Mesenchymal stem cell (in vitro differentiated cells and primary cell): ENCODE results near the gene EVA1C.
A peak's percentile ranks its signal among the peaks of the same experiment; 100 is the strongest.

Experiments used
- DNase-seq: peaks from one replicate; pipeline ENCODE4 v3.0.0-alpha.2; 2013
- H2AFZ ChIP-seq: one replicate; pipeline ENCODE4 v1.6.1; 2013; ENCODE audit warnings: low read depth, mild to moderate bottlenecking, control low read depth, inconsistent platforms, low read length, moderate library complexity
- H2AK5ac ChIP-seq: 2 replicates; pipeline ENCODE4 v1.6.1; 2013; ENCODE audit warnings: low read length, moderate library complexity, mild to moderate bottlenecking, inconsistent platforms; ENCODE audit not compliant: severe bottlenecking
- H2BK120ac ChIP-seq: one replicate; pipeline ENCODE4 v1.6.1; 2013; ENCODE audit warnings: low read depth, mild to moderate bottlenecking, inconsistent platforms, low read length, moderate library complexity
- H2BK12ac ChIP-seq, 2 experiments: one replicate each; pipeline ENCODE4 v1.6.1; 2013; ENCODE audit warnings: inconsistent platforms in 2 of 2, low read length in 2 of 2, mild to moderate bottlenecking in 2 of 2, moderate library complexity in 2 of 2, control low read depth in 1 of 2
- H2BK15ac ChIP-seq: one replicate; pipeline ENCODE4 v1.6.1; 2013; ENCODE audit warnings: mild to moderate bottlenecking, low read depth, inconsistent platforms; ENCODE audit not compliant: poor library complexity, severe bottlenecking
- H2BK5ac ChIP-seq: 2 replicates; pipeline ENCODE4 v1.6.1; 2013; ENCODE audit warnings: low read depth, mild to moderate bottlenecking, low read length, control low read depth, inconsistent platforms; ENCODE audit not compliant: poor library complexity, severe bottlenecking
- H3K14ac ChIP-seq, 2 experiments: one replicate each; pipeline ENCODE4 v1.6.1; 2013; ENCODE audit warnings: inconsistent platforms in 2 of 2, low read length in 2 of 2, control low read depth in 1 of 2, mild to moderate bottlenecking in 1 of 2, moderate library complexity in 1 of 2
- H3K18ac ChIP-seq, 2 experiments: one replicate each; pipeline ENCODE4 v1.6.1; 2013; ENCODE audit warnings: inconsistent platforms in 2 of 2, low read length in 2 of 2, control low read depth in 1 of 2, low read depth in 1 of 2, mild to moderate bottlenecking in 1 of 2
- H3K23ac ChIP-seq, 2 experiments: one replicate each; pipeline ENCODE4 v1.6.1; 2013; ENCODE audit warnings: inconsistent platforms in 2 of 2, low read length in 2 of 2, mild to moderate bottlenecking in 2 of 2, moderate library complexity in 2 of 2, control low read depth in 1 of 2
- H3K27ac ChIP-seq: 2 replicates; pipeline ENCODE4 v1.5.1; 2013; ENCODE audit warnings: mild to moderate bottlenecking, moderate library complexity, low read length, control low read depth, inconsistent platforms; ENCODE audit not compliant: poor library complexity, severe bottlenecking
- H3K27me3 ChIP-seq, 2 experiments: 2 replicates each; pipeline versions ENCODE4 v1.6.1 to v1.7.0; 2013; ENCODE audit warnings: low read length in 2 of 2, mild to moderate bottlenecking in 2 of 2, moderate library complexity in 2 of 2, control low read depth in 1 of 2, inconsistent platforms in 1 of 2; ENCODE audit not compliant: control insufficient read depth in 1 of 2, insufficient read depth in 1 of 2
- H3K36me3 ChIP-seq, 2 experiments: 2 replicates each; pipeline versions ENCODE4 v1.6.1 to v1.7.0; 2013; ENCODE audit warnings: low read length in 2 of 2, control low read depth in 1 of 2, inconsistent platforms in 1 of 2, low read depth in 1 of 2, mild to moderate bottlenecking in 1 of 2; ENCODE audit not compliant: insufficient read depth in 2 of 2, control insufficient read depth in 1 of 2
- H3K4ac ChIP-seq, 2 experiments: one replicate each; pipeline ENCODE4 v1.6.1; 2013; ENCODE audit warnings: inconsistent platforms in 2 of 2, low read length in 2 of 2, mild to moderate bottlenecking in 2 of 2, moderate library complexity in 2 of 2, control low read depth in 1 of 2, low read depth in 1 of 2
- H3K4me1 ChIP-seq: 2 replicates; pipeline ENCODE4 v1.6.1; 2013; ENCODE audit warnings: low read depth, low read length, control low read depth; ENCODE audit not compliant: control insufficient read depth, insufficient read depth
- H3K4me2 ChIP-seq: 2 replicates; pipeline ENCODE4 v1.6.1; 2013; ENCODE audit warnings: low read length, mild to moderate bottlenecking, inconsistent platforms; ENCODE audit not compliant: poor library complexity, severe bottlenecking
- H3K4me3 ChIP-seq, 2 experiments: 2 replicates each; pipeline versions ENCODE4 v1.5.1 to v1.7.0; 2013; ENCODE audit warnings: low read length in 2 of 2, mild to moderate bottlenecking in 2 of 2, control low read depth in 1 of 2, low read depth in 1 of 2; ENCODE audit not compliant: insufficient read depth in 1 of 2
- H3K79me1 ChIP-seq: replicated peaks from 2 replicates; pipeline ENCODE4 v1.6.1; 2013; ENCODE audit warnings: mild to moderate bottlenecking, control low read depth, low read length, inconsistent platforms; ENCODE audit not compliant: poor library complexity, severe bottlenecking
- H3K9ac ChIP-seq: 2 replicates; pipeline ENCODE4 v1.7.0; 2013; ENCODE audit warnings: mild to moderate bottlenecking, low read length, moderate library complexity
- H3K9me3 ChIP-seq: 2 replicates; pipeline ENCODE4 v1.7.0; 2013; ENCODE audit warnings: mild to moderate bottlenecking, low read length; ENCODE audit not compliant: control insufficient read depth
- H4K8ac ChIP-seq: one replicate; pipeline ENCODE4 v1.6.1; 2013; ENCODE audit warnings: inconsistent platforms, mild to moderate bottlenecking, low read length, moderate library complexity
- H4K91ac ChIP-seq: one replicate; pipeline ENCODE4 v1.6.1; 2013; ENCODE audit warnings: mild to moderate bottlenecking, low read length, inconsistent platforms
- WGBS: methylation state at CpG from one replicate; pipeline ENCODE4 v1.1.7; 2013; ENCODE audit warnings: mixed read lengths; 5-methylcytosine and 5-hydroxymethylcytosine counted together

EVA1C gene

GRCh38 chr21:32392880-32393676, 19.4 kb upstream of the EVA1C start, which contains the start of gene URB1:
Gene URB1 (minus strand): TSS chr21:32393012. CDS start chr21:32392910, 102 bp downstream.
- 53% methylated on average over 52 of the region's 59 CpGs for WGBS
- peak; percentile 66 for DNase-seq
- peak within 1 kb of the TSS; percentile 73 for H2BK15ac ChIP-seq
- peak within 1 kb of the TSS in 1 of 2 experiments; percentile 83 for H2BK12ac ChIP-seq
- no peak within 1 kb of the TSS for H2BK5ac ChIP-seq
- peak within 1 kb of the TSS in 1 of 2 experiments; percentile 58 for H3K14ac ChIP-seq
- peak within 1 kb of the TSS; percentile 73 to 84 for H3K18ac ChIP-seq
- H2AK5ac ChIP-seq = no peak within 1 kb of the TSS
- H2AFZ ChIP-seq = peak within 1 kb of the TSS; percentile 98
- H3K4me2 ChIP-seq = peak within 1 kb of the TSS; percentile 77
- H4K91ac ChIP-seq = peak within 1 kb of the TSS; percentile 34
- H3K36me3 ChIP-seq = peaks cover 6 to 7% of the 10 kb centered on the region in 2 experiments
- H3K4me1 ChIP-seq = peaks cover 17% of the 10 kb centered on the region
- H4K8ac ChIP-seq = peak within 1 kb of the TSS; percentile 99
- peak within 1 kb of the TSS; percentile 96 for H3K4me3 ChIP-seq
- H3K27me3 ChIP-seq = no peaks in the 10 kb centered on the region
- peak within 1 kb of the TSS; percentile 85 for H3K9ac ChIP-seq
- H3K23ac ChIP-seq = peak within 1 kb of the TSS in 1 of 2 experiments; percentile 32
- H3K79me1 ChIP-seq = peaks cover 11% of the 10 kb centered on the region
- H3K9me3 ChIP-seq = no peaks in the 10 kb centered on the region
- no peak within 1 kb of the TSS for H3K27ac ChIP-seq
- H3K4ac ChIP-seq = peak within 1 kb of the TSS; percentile 73 to 78
- peak within 1 kb of the TSS; percentile 24 for H2BK120ac ChIP-seq

DNA sequence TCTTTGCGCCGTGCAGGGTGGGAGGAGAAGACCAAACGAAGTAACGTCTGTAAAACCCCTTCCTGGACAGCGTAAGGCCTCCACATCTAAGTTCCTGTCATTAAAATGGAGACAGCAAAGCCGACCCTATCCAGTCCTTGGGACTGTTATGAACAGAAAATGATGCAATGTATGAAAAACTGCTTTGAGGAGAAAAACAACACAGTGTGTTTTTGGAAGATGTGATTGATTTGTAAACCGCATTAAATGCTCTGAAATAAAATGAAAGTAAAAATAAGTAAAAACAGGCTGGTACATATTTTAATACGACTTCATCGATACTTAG, 18.9 kb upstream of the EVA1C start:
- H3K4me2 ChIP-seq = no peak overlapping the region
- peaks cover 9% of the 10 kb centered on the region for H3K79me1 ChIP-seq
- no peak overlapping the region for H2BK12ac ChIP-seq
- H2BK15ac ChIP-seq = no peak overlapping the region
- no peak overlapping the region for H2BK120ac ChIP-seq
- H2AK5ac ChIP-seq = no peak overlapping the region
- WGBS = 94% methylated on average over 9 of the region's 9 CpGs
- H3K4me3 ChIP-seq = peak overlapping the region in 1 of 2 experiments; percentile 96
- H2BK5ac ChIP-seq = no peak overlapping the region
- no peak overlapping the region for H4K91ac ChIP-seq
- H3K4ac ChIP-seq = no peak overlapping the region
- no peak overlapping the region for H3K14ac ChIP-seq
- no peak overlapping the region for H3K27ac ChIP-seq
- H4K8ac ChIP-seq = peak overlapping the region; percentile 99
- H3K9me3 ChIP-seq = no peaks in the 10 kb centered on the region
- peak overlapping the region; percentile 85 for H3K9ac ChIP-seq
- peak overlapping the region; percentile 10 for H2AFZ ChIP-seq
- H3K18ac ChIP-seq = peak overlapping the region in 1 of 2 experiments; percentile 84
- H3K23ac ChIP-seq = no peak overlapping the region
- peaks cover 15% of the 10 kb centered on the region for H3K4me1 ChIP-seq
- peaks cover 4 to 6% of the 10 kb centered on the region in 2 experiments for H3K36me3 ChIP-seq
- no peaks in the 10 kb centered on the region for H3K27me3 ChIP-seq
- DNase-seq = no peak

DNA sequence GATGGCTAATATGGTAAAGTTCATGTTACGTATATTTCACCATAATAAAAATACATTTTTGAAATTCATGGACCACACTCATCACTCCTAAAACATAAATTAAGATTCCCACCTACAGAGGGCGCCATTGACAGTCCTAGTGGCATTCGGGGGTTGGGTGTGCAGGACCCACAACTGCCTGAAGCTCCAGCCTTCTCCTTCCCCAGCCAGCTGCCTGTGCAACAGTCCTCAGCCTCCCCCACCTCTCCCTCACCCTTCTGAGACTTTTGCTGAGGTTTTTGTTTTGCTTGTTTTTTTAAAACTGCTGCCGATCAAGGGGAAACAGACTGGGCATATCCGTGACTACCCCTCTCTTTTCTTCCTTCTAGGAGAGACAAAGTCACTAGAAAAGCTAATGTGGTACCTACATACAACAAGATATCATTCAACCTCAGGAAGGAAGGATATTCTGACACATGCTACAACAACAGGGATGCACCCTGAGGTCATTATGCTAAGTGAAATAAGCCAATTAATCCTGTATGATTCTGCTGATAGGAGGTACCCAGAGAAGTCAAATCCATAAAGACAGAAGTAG, 9.2 kb upstream of the EVA1C start:
- no peak overlapping the region for H3K27ac ChIP-seq
- no peak overlapping the region for H2BK120ac ChIP-seq
- no peak overlapping the region for H3K14ac ChIP-seq
- H3K23ac ChIP-seq = no peak overlapping the region
- no peak overlapping the region for H2BK12ac ChIP-seq
- H3K4ac ChIP-seq = no peak overlapping the region
- H2AFZ ChIP-seq = no peak overlapping the region
- H4K8ac ChIP-seq = no peak overlapping the region
- peak overlapping the region; percentile 19 for H3K9ac ChIP-seq
- H2BK15ac ChIP-seq = no peak overlapping the region
- no peak overlapping the region for H2BK5ac ChIP-seq
- no peaks in the 10 kb centered on the region for H3K4me1 ChIP-seq
- no peak overlapping the region for H3K18ac ChIP-seq
- no peaks in the 10 kb centered on the region for H3K9me3 ChIP-seq
- no peak overlapping the region for H3K4me2 ChIP-seq
- peak; percentile 45 for DNase-seq
- no peak overlapping the region for H3K4me3 ChIP-seq
- peaks cover 0 to 24% of the 10 kb centered on the region in 2 experiments for H3K27me3 ChIP-seq
- H2AK5ac ChIP-seq = no peak overlapping the region
- H3K79me1 ChIP-seq = no peaks in the 10 kb centered on the region
- H4K91ac ChIP-seq = no peak overlapping the region
- WGBS = 27% methylated on average over 5 of the region's 5 CpGs
- no peaks in the 10 kb centered on the region for H3K36me3 ChIP-seq

DNA sequence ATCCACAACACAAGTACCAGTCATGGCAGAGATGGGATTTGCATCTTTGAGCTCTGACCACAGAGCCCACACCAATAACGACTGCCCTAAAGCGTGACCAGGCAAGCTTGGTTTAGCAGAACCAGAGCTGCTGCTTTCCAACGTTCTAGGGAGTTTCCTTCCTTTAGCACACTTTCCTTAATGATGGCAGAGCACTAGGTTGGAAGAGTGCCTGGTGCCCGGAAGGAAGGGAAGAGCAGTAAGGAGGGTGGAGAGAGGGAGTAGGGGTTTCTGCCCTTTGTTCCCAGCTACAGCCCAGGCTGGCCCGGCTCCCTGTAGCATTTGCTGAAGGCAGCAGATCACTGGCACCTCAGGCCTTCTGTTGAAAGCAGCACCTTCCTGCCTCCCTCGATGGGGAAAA, 6.1 kb upstream of the EVA1C start:
- H2BK5ac ChIP-seq = no peak overlapping the region
- no peaks in the 10 kb centered on the region for H3K36me3 ChIP-seq
- no peak overlapping the region for H2AK5ac ChIP-seq
- H3K4me1 ChIP-seq = peaks cover 3% of the 10 kb centered on the region
- H3K9me3 ChIP-seq = no peaks in the 10 kb centered on the region
- no peak overlapping the region for H3K9ac ChIP-seq
- no peak overlapping the region for H4K91ac ChIP-seq
- H2BK12ac ChIP-seq = no peak overlapping the region
- no peaks in the 10 kb centered on the region for H3K79me1 ChIP-seq
- no peak overlapping the region for H3K23ac ChIP-seq
- H3K27me3 ChIP-seq = peaks cover 0 to 40% of the 10 kb centered on the region in 2 experiments
- H3K27ac ChIP-seq = no peak overlapping the region
- no peak overlapping the region for H3K18ac ChIP-seq
- H2AFZ ChIP-seq = no peak overlapping the region
- no peak for DNase-seq
- no peak overlapping the region for H3K14ac ChIP-seq
- no peak overlapping the region for H3K4me3 ChIP-seq
- no peak overlapping the region for H2BK15ac ChIP-seq
- H3K4ac ChIP-seq = no peak overlapping the region
- H4K8ac ChIP-seq = no peak overlapping the region
- H2BK120ac ChIP-seq = no peak overlapping the region
- no peak overlapping the region for H3K4me2 ChIP-seq
- 85% methylated on average over 6 of the region's 6 CpGs for WGBS
